ENCODE results near the gene GMPR.

The GMPR gene

GRCh38 chr6:16306334-16306733 lies 67.9 kb downstream of the GMPR start:
- DNase-seq = no peak

- DNase-seq = no peak
These were observed 73.4 kb downstream of the GMPR start for GRCh38 chr6:16311763-16312162.

- DNase-seq = no peak
These were observed 75.3 kb downstream of the GMPR start for GRCh38 chr6:16313732-16314131.

GRCh38 chr6:16314296-16314695 lies 75.9 kb downstream of the GMPR start:
- DNase-seq = no peak

GRCh38 chr6:16316741-16317251 lies 78.4 kb downstream of the GMPR start:
- peak; percentile 55 for DNase-seq

GRCh38 chr6:16318538-16318937 lies 80.2 kb downstream of the GMPR start:
- DNase-seq = peak; percentile 52

- DNase-seq = no peak
These were observed 80.8 kb downstream of the GMPR start for GRCh38 chr6:16318953-16319720.

GRCh38 chr6:16319813-16320532 lies 81.6 kb downstream of the GMPR start:
- DNase-seq = peak; percentile 69

GRCh38 chr6:16320533-16321340 lies 82.3 kb downstream of the GMPR start:
- DNase-seq = no peak

- DNase-seq = no peak
These were observed 82.9 kb downstream of the GMPR start for GRCh38 chr6:16321341-16321710.

- DNase-seq = no peak
These were observed 83.4 kb downstream of the GMPR start for GRCh38 chr6:16321826-16322225.

- DNase-seq = peak; percentile 86
These were observed 84.4 kb downstream of the GMPR start for GRCh38 chr6:16322666-16323312.

GRCh38 chr6:16324184-16324583 lies 85.8 kb downstream of the GMPR start:
- DNase-seq = no peak

- no peak for DNase-seq
These were observed 86.3 kb downstream of the GMPR start for GRCh38 chr6:16324606-16325225.

- DNase-seq = no peak
These were observed 88.1 kb downstream of the GMPR start for GRCh38 chr6:16326531-16326930.

- DNase-seq = no peak
These were observed 88.8 kb downstream of the GMPR start for GRCh38 chr6:16326971-16327776.

- DNase-seq = no peak
These were observed 89.5 kb downstream of the GMPR start for GRCh38 chr6:16327777-16328325.

- DNase-seq = no peak
These were observed 90.8 kb downstream of the GMPR start for GRCh38 chr6:16329233-16329632.

GRCh38 chr6:16331384-16332174 lies 93.2 kb downstream of the GMPR start:
- DNase-seq = peak; percentile 62

- DNase-seq = peak; percentile 82
These were observed 93.8 kb downstream of the GMPR start for GRCh38 chr6:16332175-16332542.

Data from stimulated activated CD4-positive, alpha-beta T cell treated with anti-CD3 and anti-CD28 coated beads, Interleukin-1b, Interleukin-23, amount 100 ng/mL, for 48 hours (primary cell).